ENCODE measurements around the gene RNF126.
"Not testable (repeated sequence)": the region's sequence is repeated elsewhere in the genome, so short reads cannot be mapped to it uniquely, and the experiment has no call there.

RNF126 gene

GRCh38 chr19:679418-680286 is 16.6 kb upstream of the RNF126 start:
- H3K4me3 ChIP-seq, result peak overlapping the region; percentile 53
- in situ Hi-C loops (cut with MboI; ENCODE audit: low sequenced_read_pairs), result no loop called here
- peak in 1 of 2 experiments; percentile 62 for DNase-seq (ENCODE audit: low spot score in 2 of 2)

GRCh38 chr19:678791-679388 is 15.9 kb upstream of the RNF126 start:
- Histone ChIP-seq H3K36me3 (replicated peaks) (no peaks in the 10 kb centered on the region), H3K4me3 (peak overlapping the region; percentile 53), H3K9me3 (no peaks in the 10 kb centered on the region), H3K27me3 (ENCODE audit: low read depth) (peaks cover 16% of the 10 kb centered on the region), H3K4me1 (peaks cover 5% of the 10 kb centered on the region)
- no peak for DNase-seq (ENCODE audit: low spot score in 2 of 2)
- in situ Hi-C loops (cut with MboI; ENCODE audit: low sequenced_read_pairs), result no loop called here

More at GRCh38 chr19:679418-680286, 16.6 kb upstream of the RNF126 start:
- H3K4me1 ChIP-seq, result peaks cover 5% of the 10 kb centered on the region
- peaks cover 16% of the 10 kb centered on the region for H3K27me3 ChIP-seq (ENCODE audit: low read depth)
- no peaks in the 10 kb centered on the region for H3K9me3 ChIP-seq
- no peaks in the 10 kb centered on the region for H3K36me3 ChIP-seq (replicated peaks)

DNA sequence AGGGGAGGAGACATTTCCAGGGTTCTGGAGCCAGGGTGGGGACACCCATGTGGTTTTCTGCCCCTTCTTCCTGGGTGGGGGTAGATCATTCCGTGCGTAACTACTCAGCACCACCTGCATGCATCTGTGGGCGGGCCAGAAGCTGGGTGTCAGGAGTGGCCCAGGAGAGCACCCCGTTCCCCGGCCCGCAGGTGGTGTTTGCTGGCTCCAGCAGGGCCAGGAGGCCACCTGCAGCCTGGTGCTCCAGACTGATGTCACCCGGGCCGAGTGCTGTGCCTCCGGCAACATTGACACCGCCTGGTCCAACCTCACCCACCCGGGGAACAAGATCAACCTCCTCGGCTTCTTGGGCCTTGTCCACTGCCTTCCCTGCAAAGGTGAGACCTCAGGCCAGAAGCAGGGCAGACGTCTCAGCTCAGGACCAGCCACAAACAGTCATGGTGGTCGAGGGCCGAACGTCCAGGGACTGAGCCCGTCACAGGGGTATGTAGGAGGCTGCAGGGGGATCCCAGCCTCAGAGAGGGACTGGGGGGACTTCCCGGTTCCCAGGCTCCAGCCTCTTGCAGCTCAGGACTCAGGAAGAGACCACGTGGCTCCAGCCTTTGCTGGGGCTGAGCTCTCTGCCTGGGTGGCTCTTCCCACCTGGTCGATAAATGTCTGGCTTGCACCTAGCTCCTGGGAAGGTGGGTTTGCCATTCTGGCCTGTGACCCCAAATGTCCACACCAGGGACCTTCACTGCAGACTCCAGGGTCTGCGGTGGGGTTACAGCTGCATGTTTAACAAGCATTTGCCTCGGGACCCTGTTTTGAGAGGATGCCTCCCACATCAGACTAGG is 14.8 kb upstream of the RNF126 start:
- in situ Hi-C loops (cut with MboI; ENCODE audit: low sequenced_read_pairs), result no loop called here
- peaks cover 16% of the 10 kb centered on the region for H3K27me3 ChIP-seq (ENCODE audit: low read depth)
- peaks cover 5% of the 10 kb centered on the region for H3K4me1 ChIP-seq
- no peak for DNase-seq (ENCODE audit: low spot score in 2 of 2)
- H3K9me3 ChIP-seq, result no peaks in the 10 kb centered on the region
- H3K36me3 ChIP-seq (replicated peaks), result no peaks in the 10 kb centered on the region
- no peak overlapping the region for H3K4me3 ChIP-seq

- in situ Hi-C loops (cut with MboI; ENCODE audit: low sequenced_read_pairs), result no loop called here
- Histone ChIP-seq H3K9me3 (no peaks in the 10 kb centered on the region), H3K4me1 (peaks cover 5% of the 10 kb centered on the region), H3K36me3 (replicated peaks) (no peaks in the 10 kb centered on the region), H3K27me3 (ENCODE audit: low read depth) (peaks cover 16% of the 10 kb centered on the region), H3K4me3 (no peak overlapping the region)
- DNase-seq (ENCODE audit: low spot score in 2 of 2), result no peak
These were observed 14.2 kb upstream of the RNF126 start for GRCh38 chr19:677201-677600.

DNA sequence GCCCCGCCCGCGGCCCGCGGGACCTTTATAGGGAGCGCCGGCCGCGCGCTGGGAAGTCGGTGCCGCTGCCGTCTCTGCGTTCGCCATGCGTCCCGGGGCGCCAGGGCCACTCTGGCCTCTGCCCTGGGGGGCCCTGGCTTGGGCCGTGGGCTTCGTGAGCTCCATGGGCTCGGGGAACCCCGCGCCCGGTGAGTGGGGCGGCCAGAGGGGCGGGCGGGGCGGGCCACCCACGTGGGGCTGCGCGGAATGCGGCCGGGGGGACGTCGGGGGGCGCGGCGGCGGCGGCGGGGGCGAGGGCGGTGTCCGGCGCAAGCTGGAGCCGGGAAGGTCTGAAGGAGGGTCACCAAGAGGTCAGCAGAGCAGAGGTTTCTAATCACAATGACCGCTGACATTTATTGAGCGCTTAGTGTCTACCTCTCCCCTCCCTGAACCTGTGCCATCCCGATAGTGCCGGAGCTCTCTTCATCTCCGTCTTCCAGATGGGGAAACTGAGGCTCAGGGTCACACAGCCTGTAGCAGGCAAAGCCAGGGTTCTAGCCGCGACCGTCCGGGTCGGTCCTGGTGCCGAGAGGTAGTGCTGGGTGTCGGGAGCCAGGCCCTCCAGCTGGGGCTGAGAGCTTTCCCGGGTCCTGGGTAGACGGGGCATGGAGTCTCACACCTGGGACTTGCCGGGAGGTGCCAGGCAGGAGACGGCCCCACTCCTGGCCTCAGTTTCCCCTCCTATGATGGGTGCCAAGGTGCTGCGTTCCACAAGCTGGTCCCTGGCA is 13.5 kb upstream of the RNF126 start, which contains the start of gene FSTL3:
TSS of gene FSTL3 (plus strand) at position 54 of the 767 bp plus-strand sequence. CDS start at position 86, 32 bp downstream.
- in situ Hi-C loops (cut with MboI; ENCODE audit: low sequenced_read_pairs), result no loop called here
- DNase-seq (ENCODE audit: low spot score in 2 of 2), result no peak
- Histone ChIP-seq H3K4me3 (no peak within 1 kb of the TSS), H3K36me3 (replicated peaks) (no peaks in the 10 kb centered on the region), H3K9me3 (no peaks in the 10 kb centered on the region), H3K4me1 (peaks cover 5% of the 10 kb centered on the region), H3K27me3 (ENCODE audit: low read depth) (peaks cover 16% of the 10 kb centered on the region)

DNA sequence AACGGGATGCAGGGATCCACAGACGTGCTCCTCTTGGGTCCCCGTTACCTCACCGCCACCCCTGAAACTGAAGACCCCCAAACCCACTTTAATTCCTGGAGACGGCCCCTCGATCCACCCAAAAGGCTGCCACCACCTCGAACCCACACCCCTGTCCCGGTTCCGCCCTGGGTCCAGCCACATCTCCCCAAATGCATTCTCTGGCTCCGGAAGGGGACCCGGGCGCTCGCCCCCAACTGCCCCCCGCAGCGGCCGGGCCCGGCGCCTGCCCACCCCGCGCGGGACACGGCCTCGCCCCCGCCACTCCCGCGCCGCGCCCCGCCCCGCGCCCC is 13.0 kb upstream of the RNF126 start:
- Histone ChIP-seq H3K4me3 (no peak overlapping the region), H3K27me3 (ENCODE audit: low read depth) (peaks cover 16% of the 10 kb centered on the region), H3K9me3 (no peaks in the 10 kb centered on the region), H3K4me1 (no peaks in the 10 kb centered on the region; the same call in 1 of the 2 replicates), H3K36me3 (replicated peaks) (no peaks in the 10 kb centered on the region)
- DNase-seq (ENCODE audit: low spot score in 2 of 2), result no peak
- in situ Hi-C loops (cut with MboI; ENCODE audit: low sequenced_read_pairs), result no loop called here

- Histone ChIP-seq H3K4me3 (no peak overlapping the region), H3K9me3 (no peaks in the 10 kb centered on the region; the same call in 1 of the 2 replicates), H3K4me1 (no peaks in the 10 kb centered on the region; the same call in 1 of the 2 replicates), H3K27me3 (ENCODE audit: low read depth) (peaks cover 16% of the 10 kb centered on the region), H3K36me3 (replicated peaks) (no peaks in the 10 kb centered on the region)
- in situ Hi-C loops (cut with MboI; ENCODE audit: low sequenced_read_pairs), result no loop called here
- DNase-seq (ENCODE audit: low spot score in 2 of 2), result no peak
These were observed 11.5 kb upstream of the RNF126 start for GRCh38 chr19:674282-675151.

DNA sequence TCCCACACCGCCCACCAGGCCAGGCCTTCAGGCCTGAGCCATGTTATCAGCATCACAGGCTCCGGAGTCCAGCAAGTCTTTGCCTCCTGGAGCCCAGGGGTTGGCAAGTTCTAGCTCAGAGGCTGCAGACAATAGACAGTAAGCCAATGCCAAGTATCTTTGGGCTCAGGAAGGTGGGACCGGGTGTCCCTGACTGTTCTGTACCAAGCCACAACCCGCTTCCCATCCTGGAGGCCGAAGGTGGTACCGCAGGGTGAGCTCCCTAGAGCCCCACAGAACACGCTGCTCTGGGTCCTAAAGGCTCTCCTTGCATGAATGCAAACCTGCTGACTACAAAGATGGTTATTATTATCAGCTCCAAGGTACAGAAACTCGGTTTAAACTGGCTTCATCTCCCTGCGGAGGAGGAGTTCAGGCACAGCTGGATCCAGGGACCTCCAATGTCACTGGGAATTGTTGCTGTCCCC is 7.6 kb upstream of the RNF126 start:
- Histone ChIP-seq H3K36me3 (replicated peaks) (no peaks in the 10 kb centered on the region), H3K4me1 (no peaks in the 10 kb centered on the region), H3K4me3 (no peak overlapping the region), H3K27me3 (ENCODE audit: low read depth) (peaks cover 6% of the 10 kb centered on the region), H3K9me3 (peaks cover 11% of the 10 kb centered on the region)
- no peak for DNase-seq (ENCODE audit: low spot score in 2 of 2)
- in situ Hi-C loops (cut with MboI; ENCODE audit: low sequenced_read_pairs), result no loop called here

DNA sequence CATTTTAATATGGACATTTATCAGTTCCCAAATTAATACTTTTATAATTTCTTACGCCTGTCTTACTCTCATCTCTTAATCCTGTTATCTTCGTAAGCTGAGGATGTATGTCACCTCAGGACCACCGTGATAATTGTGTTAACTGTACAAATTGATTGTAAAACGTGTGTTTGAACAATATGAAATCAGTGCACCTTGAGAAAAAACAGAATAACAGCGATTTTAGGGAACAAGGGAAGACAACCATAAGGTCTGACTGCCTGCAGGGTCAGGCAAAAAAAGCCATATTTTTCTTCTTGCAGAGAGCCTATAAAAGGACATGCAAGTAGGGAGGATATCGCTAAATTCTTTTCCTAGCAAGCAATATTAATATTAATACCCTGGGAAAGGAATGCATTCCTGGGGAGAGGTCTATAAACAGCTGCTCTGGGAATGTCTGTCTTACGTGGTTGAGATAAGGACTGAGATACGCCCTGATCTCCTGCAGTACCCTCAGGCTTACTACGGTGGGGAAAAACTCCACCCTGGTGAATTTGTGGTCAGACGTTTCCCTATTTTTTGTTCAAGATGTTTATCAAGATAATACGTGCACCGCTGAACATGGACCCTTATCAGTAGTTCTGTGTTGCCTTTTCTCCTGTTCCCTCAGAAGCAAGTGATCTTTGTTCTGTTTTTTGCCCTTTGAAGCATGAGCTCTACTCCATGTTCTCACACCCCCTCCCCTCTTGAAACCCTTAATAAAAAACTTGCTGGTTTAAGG is 5.8 kb upstream of the RNF126 start:
- H3K36me3 ChIP-seq (replicated peaks); H3K27me3 ChIP-seq (ENCODE audit: low read depth); H3K4me1 ChIP-seq; DNase-seq (ENCODE audit: low spot score in 2 of 2); H3K4me3 ChIP-seq: not testable (repeated sequence)
- H3K9me3 ChIP-seq, result peaks cover 11% of the 10 kb centered on the region
- in situ Hi-C loops (cut with MboI; ENCODE audit: low sequenced_read_pairs), result loop anchor here (5.0 kb wide), 1 partner anchor 63 kb away; no protein-coding TSS in a partner anchor

DNA sequence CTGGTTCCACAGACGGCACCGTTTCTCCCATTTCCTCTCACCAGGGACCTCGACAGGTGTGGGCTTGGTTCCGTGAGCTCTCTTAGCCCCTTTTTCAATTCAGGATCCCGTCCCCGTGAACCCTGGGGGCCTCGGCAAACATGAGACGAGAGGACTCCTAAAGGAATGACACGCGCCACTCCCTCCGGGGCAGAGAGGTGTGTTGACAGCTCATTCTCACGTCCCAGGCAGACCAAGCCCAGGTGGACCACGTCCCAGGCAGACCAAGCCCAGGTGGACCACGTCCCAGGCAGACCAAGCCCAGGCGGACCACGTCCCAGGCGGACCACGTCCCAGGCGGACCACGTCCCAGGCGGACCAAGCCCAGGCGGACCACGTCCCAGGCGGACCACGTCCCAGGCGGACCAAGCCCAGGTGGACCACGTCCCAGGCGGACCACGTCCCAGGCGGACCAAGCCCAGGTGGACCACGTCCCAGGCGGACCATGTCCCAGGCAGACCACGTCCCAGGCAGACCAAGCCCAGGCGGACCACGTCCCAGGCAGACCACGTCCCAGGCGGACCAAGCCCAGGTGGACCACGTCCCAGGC is 4.1 kb upstream of the RNF126 start:
- H3K4me3 ChIP-seq; DNase-seq (ENCODE audit: low spot score in 2 of 2); H3K27me3 ChIP-seq (ENCODE audit: low read depth); H3K36me3 ChIP-seq (replicated peaks); H3K4me1 ChIP-seq: not testable (repeated sequence)
- in situ Hi-C loops (cut with MboI; ENCODE audit: low sequenced_read_pairs), result loop anchor here (5.0 kb wide), 1 partner anchor 65 kb away; no protein-coding TSS in a partner anchor
- peaks cover 11% of the 10 kb centered on the region for H3K9me3 ChIP-seq

- Histone ChIP-seq H3K27me3 (ENCODE audit: low read depth) (no peaks in the 10 kb centered on the region), H3K9me3 (peaks cover 11% of the 10 kb centered on the region), H3K4me1 (peaks cover 12% of the 10 kb centered on the region), H3K36me3 (replicated peaks) (peaks cover 26% of the 10 kb centered on the region), H3K4me3 (no peak overlapping the region)
- in situ Hi-C loops (cut with MboI; ENCODE audit: low sequenced_read_pairs), result loop anchor here (5.0 kb wide), 1 partner anchor 67 kb away; no protein-coding TSS in a partner anchor
- peak; percentile 82 to 97 for DNase-seq (ENCODE audit: low spot score in 2 of 2)
These were observed 2.0 kb upstream of the RNF126 start for GRCh38 chr19:664913-665443.

Data from HAP-1 (cell line).